Retinal pigment epithelial cell (primary cell): ENCODE results near the gene CROCC.

ENCODE experiments used
- DNase-seq: peaks from one replicate; pipeline ENCODE4 v3.0.0-alpha.2; 2010; ENCODE audit warnings: low read depth
- H3K4me3 ChIP-seq: 2 replicates; pipeline ENCODE4 v1.5.1; 2011; ENCODE audit warnings: mild to moderate bottlenecking, low read length, control low read depth, moderate library complexity
- CTCF ChIP-seq: conservative IDR thresholded peaks from 2 replicates; pipeline ENCODE4 v1.5.1; 2011; ENCODE audit warnings: low read depth, low read length, control low read depth, inconsistent platforms

CROCC gene

GRCh38 chr1:16998589-16998988 is 76.9 kb downstream of the CROCC start:
- no peak for DNase-seq
- H3K4me3 ChIP-seq, result no peak overlapping the region
- no peak for TF ChIP-seq CTCF

- TF ChIP-seq CTCF, result no peak
- no peak overlapping the region for H3K4me3 ChIP-seq
- DNase-seq, result no peak
Measured at GRCh38 chr1:16999863-17000262, 78.1 kb downstream of the CROCC start.

- no peak for DNase-seq
- no peak for TF ChIP-seq CTCF
- no peak overlapping the region for H3K4me3 ChIP-seq
Measured at GRCh38 chr1:17001760-17002523, 80.2 kb downstream of the CROCC start.

- DNase-seq, result no peak
- no peak for TF ChIP-seq CTCF
- no peak overlapping the region for H3K4me3 ChIP-seq
Measured at GRCh38 chr1:17002524-17002902, 80.8 kb downstream of the CROCC start.

- peak; percentile 29 for TF ChIP-seq CTCF
- no peak for DNase-seq
- H3K4me3 ChIP-seq, result no peak overlapping the region
Measured at GRCh38 chr1:17004466-17005364, 83.0 kb downstream of the CROCC start.

- no peak for TF ChIP-seq CTCF
- DNase-seq, result no peak
- H3K4me3 ChIP-seq, result no peak overlapping the region
Measured at GRCh38 chr1:17005365-17005740, 83.6 kb downstream of the CROCC start.

- H3K4me3 ChIP-seq, result no peak overlapping the region
- no peak for TF ChIP-seq CTCF
- no peak for DNase-seq
Measured at GRCh38 chr1:17007121-17007520, 85.4 kb downstream of the CROCC start.
